Hematopoietic multipotent progenitor cell treated with erythropoietin and hydrocortisone succinate and interleukin-3 and kit ligand, for 8 days (in vitro differentiated cells): Measurements from ENCODE around the gene RNF213.
A peak's percentile ranks its signal among the peaks of the same experiment; 100 is the strongest.

Experiments
- DNase-seq: peaks from one replicate; pipeline ENCODE4 v3.0.0-alpha.2; 2015

The RNF213 gene

DNA sequence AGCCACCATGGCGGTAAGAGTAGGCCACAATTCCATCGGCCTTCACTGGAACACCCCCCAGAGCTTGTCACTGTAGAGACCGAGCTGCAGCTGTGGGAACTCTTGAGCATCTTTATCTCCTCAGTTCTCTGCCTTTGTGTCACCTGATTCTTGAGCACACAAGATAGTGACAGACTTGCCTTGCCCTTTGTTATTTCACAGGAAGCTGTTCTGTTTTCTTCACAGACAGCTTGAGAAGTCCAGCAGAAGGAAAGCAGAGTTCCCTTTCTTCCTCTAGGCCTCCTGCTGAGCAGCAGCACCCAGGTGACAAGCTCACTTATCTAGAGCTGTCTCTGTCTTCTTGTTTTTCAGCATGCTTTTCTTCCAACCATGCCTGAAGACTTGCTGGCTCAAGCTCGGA lies 115.9 kb downstream of the RNF213 start:
- no peak for DNase-seq

- DNase-seq, result no peak
Measured at GRCh38 chr17:80377798-80378197, 117.1 kb downstream of the RNF213 start.

DNA sequence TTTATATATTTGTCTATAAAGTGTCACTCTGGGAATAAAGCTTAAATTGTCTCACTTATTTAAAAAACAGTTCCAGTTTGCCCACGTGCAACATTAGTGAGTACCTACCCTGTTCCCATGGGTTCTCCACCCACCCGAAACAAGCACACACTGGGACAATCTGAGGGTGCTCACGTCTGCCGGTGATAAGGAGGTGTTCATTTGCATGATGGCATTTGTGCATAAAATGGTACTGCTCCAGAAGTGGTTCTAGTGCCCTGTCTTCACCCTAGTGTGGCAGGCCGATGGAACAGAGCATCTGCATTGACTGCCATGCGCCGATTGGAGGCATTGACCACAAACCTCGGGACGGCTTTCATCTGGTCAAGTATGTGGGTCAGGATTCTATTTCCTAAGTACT lies 118.7 kb downstream of the RNF213 start:
- DNase-seq, result no peak

- DNase-seq, result no peak
Measured at GRCh38 chr17:80380068-80380467, 119.4 kb downstream of the RNF213 start.

DNA sequence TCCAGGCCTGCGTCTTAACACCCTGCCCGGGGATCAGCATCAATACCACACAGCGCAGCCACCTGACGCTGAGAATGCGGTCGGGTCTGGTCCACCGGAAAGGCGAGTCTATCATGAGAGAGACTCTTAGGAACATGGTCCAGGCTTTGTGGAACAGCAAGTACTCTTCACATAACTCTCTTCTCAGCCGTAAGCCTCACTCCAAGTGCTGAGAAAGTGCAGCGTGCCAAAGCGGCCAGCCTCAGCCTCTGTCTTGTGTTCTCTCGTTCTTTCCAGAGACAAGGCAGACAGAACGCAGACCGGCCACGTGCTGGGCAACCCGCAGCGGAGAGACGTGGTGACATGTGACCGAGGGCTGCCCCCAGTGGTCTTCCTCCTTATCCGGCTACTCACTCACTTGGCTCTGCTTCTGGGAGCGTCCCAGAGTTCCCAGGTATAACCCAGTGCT lies 119.9 kb downstream of the RNF213 start:
- no peak for DNase-seq

GRCh38 chr17:80381416-80381923 lies 120.8 kb downstream of the RNF213 start:
- no peak for DNase-seq

DNA sequence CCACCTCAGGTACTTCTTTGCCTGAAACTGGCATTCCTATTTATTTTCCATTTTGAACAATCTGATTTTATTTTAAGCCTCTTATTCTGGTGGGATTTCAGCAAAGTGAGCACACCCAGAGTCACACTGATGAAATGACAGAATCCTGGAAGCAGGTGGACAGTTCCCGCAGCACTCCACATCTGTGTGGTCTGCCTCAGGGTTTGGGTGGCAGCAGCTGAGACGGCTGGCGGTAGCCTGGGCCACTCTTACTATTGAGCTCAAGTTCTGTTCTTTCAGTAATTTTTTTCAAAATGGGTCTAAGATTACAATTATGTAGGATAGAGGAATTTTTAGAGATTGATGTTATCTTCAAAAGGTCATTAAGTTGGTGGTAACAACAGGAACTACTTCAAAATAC lies 121.8 kb downstream of the RNF213 start:
- DNase-seq, result no peak

DNA sequence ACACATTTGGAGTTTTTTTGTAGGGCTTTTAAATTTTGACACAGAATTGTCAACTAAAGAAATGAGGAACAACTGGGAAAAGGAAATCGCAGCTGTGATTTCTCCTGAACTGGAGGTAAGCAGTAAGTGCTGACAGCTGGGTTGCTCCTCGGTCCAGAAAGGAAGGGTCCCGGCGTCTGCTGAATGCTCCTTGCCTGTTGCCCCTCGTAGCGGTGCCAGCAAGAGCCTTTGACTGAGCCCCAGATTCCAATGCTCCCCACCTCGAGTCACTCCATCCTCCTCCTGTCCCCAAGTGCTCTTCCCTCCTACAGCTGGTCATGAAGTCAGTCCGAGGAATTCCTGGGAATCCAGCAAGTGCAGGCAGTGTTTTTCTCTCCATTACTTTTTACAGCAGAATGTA lies 122.3 kb downstream of the RNF213 start:
- no peak for DNase-seq

DNA sequence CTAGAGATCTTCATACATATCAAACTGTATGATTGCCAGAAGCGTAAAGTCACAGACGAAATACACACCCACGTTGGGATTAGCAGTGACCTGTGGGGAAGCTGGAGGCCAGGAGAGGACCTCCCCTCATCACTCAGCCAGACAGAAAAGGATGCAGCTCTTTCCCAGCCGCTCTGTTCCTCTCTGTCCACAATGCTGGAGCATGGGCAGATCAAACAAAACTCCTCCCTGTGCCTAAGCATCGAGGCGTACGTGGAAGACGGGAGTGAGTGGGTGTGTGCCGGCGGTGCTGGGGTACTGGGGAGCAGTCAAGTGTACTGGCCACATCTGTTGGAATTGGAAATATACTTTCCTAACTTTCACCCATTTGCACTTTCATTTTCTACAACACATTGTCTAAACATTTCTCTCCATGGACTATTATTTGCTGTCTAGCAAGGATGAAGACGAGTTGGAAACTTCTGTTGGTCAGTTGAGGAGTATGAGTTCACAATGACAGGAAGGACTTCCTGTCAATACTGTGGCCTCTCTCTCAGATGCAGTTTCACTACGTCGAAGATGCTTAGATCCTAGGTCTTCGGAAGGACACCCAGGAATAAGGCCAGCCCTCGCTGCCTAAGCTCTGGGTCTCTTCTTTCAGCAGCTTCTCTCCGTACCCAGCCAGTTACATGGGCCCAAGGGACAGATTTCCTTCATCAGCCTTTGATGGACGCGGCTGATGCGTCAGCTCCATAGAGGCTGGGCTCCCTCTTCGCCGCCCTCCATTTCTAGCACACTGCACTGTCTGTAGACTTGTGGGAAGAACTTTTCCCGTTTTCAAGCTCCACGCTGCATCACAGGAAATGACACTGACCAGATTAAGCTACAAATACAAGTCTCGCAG lies 123.7 kb downstream of the RNF213 start:
- no peak for DNase-seq

- no peak for DNase-seq
Measured at GRCh38 chr17:80385046-80385445, 124.4 kb downstream of the RNF213 start.

GRCh38 chr17:80386341-80386740 lies 125.7 kb downstream of the RNF213 start:
- DNase-seq, result no peak

GRCh38 chr17:80387071-80387470 lies 126.4 kb downstream of the RNF213 start:
- no peak for DNase-seq

DNA sequence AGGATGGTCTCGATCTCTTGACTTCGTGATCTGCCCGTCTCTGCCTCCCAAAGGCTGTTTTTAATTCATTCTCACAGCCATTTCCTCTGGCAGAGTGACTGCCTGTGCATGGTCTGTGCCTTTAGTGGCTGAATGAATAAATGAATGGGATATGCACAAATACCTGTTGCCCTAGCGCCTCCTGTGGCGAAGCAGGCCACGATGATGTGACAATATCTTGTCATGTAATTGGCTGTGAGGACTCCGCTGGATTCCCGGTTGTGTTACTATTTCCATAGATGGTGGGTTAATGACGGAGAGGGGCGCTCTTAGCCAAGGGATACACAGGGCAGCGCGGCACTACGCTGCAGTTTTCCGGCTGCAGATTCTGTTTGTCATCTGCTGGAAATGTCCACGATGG lies 127.5 kb downstream of the RNF213 start:
- DNase-seq, result peak; percentile 5

DNA sequence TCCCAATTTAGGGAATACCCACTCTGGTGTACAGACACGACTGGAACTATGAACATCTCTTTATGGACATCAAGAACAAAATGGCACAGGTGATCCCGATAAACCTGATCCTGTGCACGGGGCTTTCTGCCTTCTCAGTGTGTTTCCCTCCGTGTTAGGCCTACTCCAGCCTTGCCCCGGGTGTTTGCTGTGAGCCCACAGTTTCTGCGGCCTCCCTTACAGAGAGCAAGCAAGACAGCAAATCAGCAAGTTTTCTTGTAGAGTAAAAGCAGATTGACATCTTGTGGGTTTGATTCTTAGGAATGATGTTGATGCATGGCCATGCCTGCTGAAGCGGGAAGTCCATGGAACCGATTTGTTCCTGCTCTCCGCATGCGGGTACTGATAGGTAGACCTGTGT lies 127.9 kb downstream of the RNF213 start:
- DNase-seq, result no peak

DNA sequence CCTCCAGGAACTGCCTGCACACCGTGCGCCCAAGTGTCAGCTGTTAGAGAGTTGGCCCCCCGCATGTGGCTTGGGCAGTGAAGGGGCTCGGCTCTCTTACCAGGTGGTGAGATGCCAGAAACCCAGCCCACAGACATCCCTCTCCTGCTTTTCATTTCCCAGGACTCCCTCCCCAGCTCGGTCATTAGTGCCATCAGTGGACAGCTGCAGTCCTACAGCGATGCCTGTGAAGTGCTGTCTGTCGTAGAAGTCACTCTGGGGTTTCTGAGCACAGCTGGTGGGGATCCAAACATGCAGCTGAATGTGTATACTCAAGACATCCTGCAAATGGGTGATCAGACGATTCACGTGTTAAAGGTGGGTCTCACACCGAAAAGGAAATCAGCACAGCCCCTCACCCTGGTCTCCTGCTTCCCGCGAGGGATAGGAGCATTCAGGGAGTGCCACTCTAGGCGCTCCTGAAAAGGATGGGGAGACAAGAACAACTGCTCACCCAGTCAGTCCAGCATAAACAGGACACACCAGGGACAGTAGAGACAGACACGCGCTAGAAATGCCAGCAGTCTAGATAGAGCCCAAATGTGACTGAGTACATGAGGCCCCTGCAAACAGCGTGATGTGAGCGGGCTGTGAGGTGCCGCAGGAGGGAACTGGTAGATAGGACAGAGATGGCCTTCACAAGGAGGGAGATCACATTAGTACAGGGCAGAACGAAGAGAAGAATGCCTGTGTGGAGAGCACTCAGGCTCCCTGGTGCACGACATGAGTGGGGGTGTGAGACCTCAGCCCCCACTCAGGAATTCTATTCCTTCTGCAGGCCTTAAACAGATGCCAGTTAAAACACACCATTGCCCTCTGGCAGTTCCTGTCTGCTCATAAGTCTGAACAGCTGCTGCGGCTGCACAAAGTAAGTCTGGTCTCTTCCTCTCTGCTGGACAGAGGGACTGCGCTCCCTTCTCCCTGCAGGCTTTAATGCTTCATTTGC lies 128.7 kb downstream of the RNF213 start:
- no peak for DNase-seq

DNA sequence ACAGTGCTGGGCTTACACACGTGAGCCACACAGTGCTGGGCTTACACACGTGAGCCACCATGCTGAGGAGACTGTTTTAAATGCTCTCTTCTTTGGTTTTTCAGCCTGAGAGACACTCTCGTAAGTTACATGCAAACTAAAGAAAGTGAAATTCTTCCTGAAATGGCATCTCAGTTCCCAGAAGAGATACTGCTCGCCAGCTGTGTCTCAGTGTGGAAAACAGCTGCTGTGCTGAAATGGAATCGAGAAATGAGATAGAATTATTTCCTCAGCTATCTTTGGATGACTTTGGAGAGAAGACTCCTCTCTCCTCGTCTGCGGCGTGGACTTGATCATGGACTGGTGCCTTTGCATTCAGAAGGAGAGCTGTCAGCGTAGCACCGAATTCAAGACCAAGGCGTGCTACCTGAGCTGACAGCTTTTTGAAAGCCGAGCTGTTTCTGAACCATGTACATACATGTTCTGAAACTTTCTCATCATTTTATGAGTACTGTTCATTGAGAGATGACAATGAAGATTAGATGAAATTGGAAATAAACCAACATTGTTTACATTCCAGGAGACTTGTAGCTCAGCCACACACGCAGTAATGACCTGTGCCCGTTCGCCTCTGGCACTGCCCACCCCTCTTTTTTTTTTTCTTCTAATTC lies 132.7 kb downstream of the RNF213 start:
- no peak for DNase-seq

GRCh38 chr17:80393961-80394360 lies 133.3 kb downstream of the RNF213 start:
- DNase-seq, result no peak

GRCh38 chr17:80394629-80395216 lies 134.1 kb downstream of the RNF213 start:
- DNase-seq, result no peak

DNA sequence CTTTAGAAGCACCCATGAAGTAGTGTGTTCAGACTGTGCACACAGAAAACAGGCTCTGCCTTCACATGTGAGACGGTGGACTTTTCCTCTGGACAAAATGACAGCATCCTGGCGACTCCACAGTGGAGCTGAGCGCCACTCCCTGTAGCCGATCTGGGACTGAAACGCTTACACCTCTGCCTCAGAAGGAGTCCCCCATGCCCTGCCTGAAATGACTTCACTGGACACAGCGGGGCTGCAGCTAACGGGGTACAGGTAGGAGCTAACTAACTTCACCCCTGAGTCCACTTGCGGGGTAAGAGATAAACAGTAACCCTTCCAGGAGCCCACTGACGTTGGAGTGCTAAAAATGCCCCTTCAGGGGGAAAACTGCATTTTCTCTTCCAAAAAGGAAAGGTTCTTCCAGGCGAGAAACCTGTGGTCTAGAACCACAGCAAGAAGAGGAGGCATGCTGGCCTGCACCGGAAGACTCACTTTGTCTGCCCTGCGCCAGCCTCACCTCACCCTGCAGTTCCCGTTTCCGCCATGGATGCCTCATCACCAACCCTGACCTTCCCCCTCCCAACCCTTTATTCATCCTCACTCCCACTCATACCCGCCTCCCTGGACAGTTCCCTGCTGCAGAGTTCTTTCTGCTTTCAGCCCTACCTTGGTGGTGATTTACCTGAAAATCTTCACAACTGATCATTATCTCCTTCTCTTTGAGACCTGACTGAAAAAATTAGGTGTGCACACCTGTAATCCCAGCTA lies 134.9 kb downstream of the RNF213 start:
- no peak for DNase-seq

- no peak for DNase-seq
Measured at GRCh38 chr17:80396157-80397033, 135.7 kb downstream of the RNF213 start.

DNA sequence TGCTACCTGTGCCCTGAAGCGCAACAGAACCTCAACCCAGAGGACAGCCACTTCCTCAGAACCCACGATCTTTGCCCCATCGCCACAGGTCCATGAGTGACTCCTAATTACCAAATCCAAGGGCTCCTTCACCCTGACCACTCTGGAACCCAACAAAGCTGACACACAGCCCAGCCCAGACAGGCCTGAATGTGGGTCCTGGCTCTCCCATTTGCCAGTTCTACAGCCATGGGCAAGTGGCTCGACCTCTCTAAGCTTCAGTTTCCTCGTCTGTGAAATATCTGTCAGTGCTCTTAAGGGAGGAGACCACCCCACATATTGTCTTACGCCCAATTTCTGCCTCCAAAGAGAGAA lies 136.4 kb downstream of the RNF213 start:
- no peak for DNase-seq
